Heart left ventricle (tissue), 16 donors: ENCODE results near the gene HSD17B8. TPM values are rescaled to one million over a fixed set of nuclear protein-coding genes. Genes with fewer than 3 reads are reported as not detected.

Experiments
- ATAC-seq, 4 donors: fragments of 200-7000 bp; cut with Tn5 transposase; one replicate each; pipeline ENCODE4 v1.9.1; 2020 to 2022; ENCODE audit warnings: moderate library complexity in 4 of 4, mild to moderate bottlenecking in 3 of 4, moderate number of reproducible peaks in 1 of 4
- DNase-seq, 5 donors: peaks; one replicate each; pipeline ENCODE4 v3.0.0-alpha.2; 2020
- H3K27ac ChIP-seq, 12 donors: fragments of 200-600 bp; sonication (generic) in 4 of 12; one replicate each; pipeline versions ENCODE4 v1.5.0 to v1.8.0; 2016 to 2022; ENCODE audit warnings: mild to moderate bottlenecking in 2 of 12
- H3K27me3 ChIP-seq, 9 donors: fragments of 200-600 bp; sonication (generic) in 2 of 9; one replicate each; pipeline versions ENCODE4 v1.5.1 to v1.8.0; 2016 to 2022; ENCODE audit warnings: mild to moderate bottlenecking in 3 of 9
- H3K36me3 ChIP-seq, 9 donors: fragments of 200-600 bp; sonication (generic) in 2 of 9; one replicate each; pipeline versions ENCODE4 v1.5.0 to v1.8.0; 2018 to 2022; ENCODE audit warnings: mild to moderate bottlenecking in 2 of 9
- H3K4me1 ChIP-seq, 12 donors: fragments of 200-600 bp; sonication (generic) in 4 of 12; one replicate each; pipeline versions ENCODE4 v1.5.0 to v1.8.0; 2016 to 2022; ENCODE audit warnings: mild to moderate bottlenecking in 3 of 12
- H3K4me3 ChIP-seq, 12 donors: fragments of 200-600 bp; sonication (generic) in 4 of 12; one replicate each; pipeline versions ENCODE4 v1.5.0 to v1.8.0; 2017 to 2022; ENCODE audit warnings: mild to moderate bottlenecking in 9 of 12, moderate library complexity in 4 of 12
- H3K9me3 ChIP-seq, 12 donors: fragments of 200-600 bp; sonication (generic) in 4 of 12; one replicate each; pipeline versions ENCODE4 v1.5.0 to v1.8.0; 2016 to 2022; ENCODE audit warnings: mild to moderate bottlenecking in 1 of 12
- CTCF ChIP-seq, 12 donors: fragments of 200-600 bp; sonication (generic) in 4 of 12; IDR thresholded peaks; one replicate each; pipeline versions ENCODE4 v1.5.0 to v1.8.0; 2018 to 2022; ENCODE audit warnings: antibody characterized with exemption in 12 of 12, mild to moderate bottlenecking in 5 of 12
- POLR2A ChIP-seq, 2 donors: fragments of 450-650 bp; IDR thresholded peaks; one replicate each; pipeline ENCODE4 v1.6.1; 2017; ENCODE audit warnings: antibody characterized with exemption in 2 of 2, mild to moderate bottlenecking in 2 of 2, moderate library complexity in 2 of 2
- WGBS, 4 donors: extraction: QIAGEN DNeasy Blood & Tissue Kit in 2 of 4; methylation state at CpG; one replicate each; pipeline versions ENCODE4 v1.1.5 to v1.1.7; 2013 to 2018; 5-methylcytosine and 5-hydroxymethylcytosine counted together
- intact Hi-C, 10 donors: fragments of 100-400 bp; cut with DNase I; formaldehyde crosslinking; loops; one replicate each; pipeline versions ENCODE4 v1.11.1 to v1.14.2; 2022
- polyA plus RNA-seq, 2 donors: library from polyadenylated mRNA; stranded (reverse); fragments of 200-250 nt; gene quantifications; one replicate each; pipeline ENCODE4 v1.2.3, GENCODE V29; 2013
- total RNA-seq, 9 donors: library from RNA; depleted of rRNA in 2 of 9; stranded (reverse); fragments of >200 nt in 2 of 9; fragmentation: NEBNext Ultra II Directional in 3 of 9; extraction: Animal tissue kit (Norgen Biotek cat#: 25700) in 3 of 9; gene quantifications; one replicate each; pipeline versions ENCODE4 v1.1.0 to v1.2.4, GENCODE V29; 2016 to 2023
- donor health status: ischemic (EF 13 %, LVEDD 7.1; RV severe dilation, severe dysfunction).
- donor health status: healthy with polysubstance abuse.
- donor health status: DM: no; HTN: yes; CAD: no.
- donor health status: DM: no; HTN: no; CAD: no.
- donor health status: ischemic (EF 25% LVEDD 6.9; RV normal size, moderate dysfunction).
- donor health status: ischemic (EF 25% LVEDD 5.7; RV mildly dilated, moderate dysfunction).
- donor health status: healthy.
- donor health status: DM: yes; HTN: yes; CAD: no.
- donor health status: ischemic (EF 35%, LVEDD 5.7; RV mildly dilated, moderate dysfunction).
- donor health status: nonischemic (EF 11% LVEDD 7.7; RV severe dilation, severe dysfunction).
- donor health status: DM: yes; HTN: yes; CAD: no.
- donor health status: PGD.
- donor health status: ischemic (EF 29% LVEDD 5.4; RV normal size, mild dysfunction).
- donor health status: nonischemic (EF 23%, LVEDD 6.1; RV moderate dilation, normal function).

Gene HSD17B8
- total and polyA plus RNA-seq, 11 donors: 15.8 to 31.7 (median 17.9) TPM

- Histone ChIP-seq H3K9me3 (no peaks in the 10 kb centered on the region), H3K27ac (no peak overlapping the region), H3K4me3 (no peak overlapping the region), H3K4me1 (peaks cover 0 to 63% (median 36%) of the 10 kb centered on the region in 12 donors), H3K36me3 (peaks cover 0 to 45% (median 36%) of the 10 kb centered on the region in 9 donors), H3K27me3 (peaks cover 0 to 21% (median 0%) of the 10 kb centered on the region in 9 donors)
- ATAC-seq: no peak
- TF ChIP-seq POLR2A (IDR thresholded peaks at IDR 0.05): no peak
- no peak for TF ChIP-seq CTCF (IDR thresholded peaks at IDR 0.05)
- 56 to 69% (median 64%) methylated on average over 8 of the region's 8 CpGs for WGBS, 4 donors
- DNase-seq: no peak
- intact Hi-C loops: no loop called here
These were observed 9.9 kb upstream of the HSD17B8 start for GRCh38 chr6:33194431-33194979.

GRCh38 chr6:33195304-33196165 is 8.9 kb upstream of the HSD17B8 start:
- Histone ChIP-seq H3K27ac (peak overlapping the region in 2 of 12 donors; percentile 5 to 9), H3K36me3 (peaks cover 0 to 45% (median 36%) of the 10 kb centered on the region in 9 donors), H3K4me1 (peaks cover 0 to 66% (median 38%) of the 10 kb centered on the region in 12 donors), H3K9me3 (no peaks in the 10 kb centered on the region), H3K4me3 (no peak overlapping the region), H3K27me3 (peaks cover 0 to 19% (median 0%) of the 10 kb centered on the region in 9 donors)
- ATAC-seq (no peak), DNase-seq (peak in 1 of 5 donors; percentile 49)
- TF ChIP-seq CTCF (IDR thresholded peaks at IDR 0.05) (no peak), POLR2A (IDR thresholded peaks at IDR 0.05) (no peak)
- intact Hi-C loops: loop anchor here in 5 of 10 donors (2.0 to 5.0 kb wide), 2 partner anchors 33 to 35 kb away; no protein-coding TSS in a partner anchor
- 76 to 79% (median 77%) methylated on average over 15 of the region's 15 CpGs for WGBS, 4 donors

GRCh38 chr6:33197431-33198048 is 6.9 kb upstream of the HSD17B8 start:
- H3K36me3 ChIP-seq: peaks cover 0 to 58% (median 43%) of the 10 kb centered on the region in 9 donors
- DNase-seq (peak in 3 of 5 donors; percentile 35 to 60 (median 54)), ATAC-seq (peak; percentile 12 to 51 (median 27))
- intact Hi-C loops: loop anchor here in 8 of 10 donors (2.0 to 5.0 kb wide), 3 partner anchors 35 to 37 kb away; no protein-coding TSS in a partner anchor
- no peak for TF ChIP-seq POLR2A (IDR thresholded peaks at IDR 0.05)
- TF ChIP-seq CTCF (IDR thresholded peaks at IDR 0.05): peak; percentile 53 to 78 (median 68)
- peaks cover 3 to 69% (median 44%) of the 10 kb centered on the region in 12 donors for H3K4me1 ChIP-seq
- peak overlapping the region in 4 of 12 donors; percentile 2 to 40 (median 30) for H3K27ac ChIP-seq
- H3K4me3 ChIP-seq: no peak overlapping the region
- H3K27me3 ChIP-seq: peaks cover 0 to 2% (median 0%) of the 10 kb centered on the region in 9 donors
- no peaks in the 10 kb centered on the region for H3K9me3 ChIP-seq
- 24 to 26% (median 25%) methylated on average over 8 to 12 of the region's 12 CpGs for WGBS, 4 donors
